GM23248 (cell line): ENCODE measurements around the gene CMTR1. TPM values are rescaled to one million over a fixed set of nuclear protein-coding genes. Genes with fewer than 3 reads are reported as not detected.

Experiments used
- DNase-seq: peaks from one replicate; pipeline ENCODE4 v3.0.0-alpha.2; 2015
- H2AFZ ChIP-seq: fragments of 200-600 bp; sonication (generic); 2 replicates; pipeline ENCODE4 v1.6.1; 2016; ENCODE audit warnings: antibody characterized with exemption
- H3F3A ChIP-seq: fragments of 200-600 bp; sonication (generic); 2 replicates; pipeline ENCODE4 v1.6.1; 2016; ENCODE audit warnings: mild to moderate bottlenecking, antibody characterized with exemption, mixed run types; ENCODE audit not compliant: insufficient read depth
- H3K27ac ChIP-seq: fragments of 200-600 bp; sonication (generic); 2 replicates; pipeline ENCODE4 v1.5.1; 2016; ENCODE audit warnings: mild to moderate bottlenecking
- H3K27me3 ChIP-seq: fragments of 200-600 bp; sonication (generic); replicated peaks from 2 replicates; pipeline ENCODE4 v1.6.1; 2016; ENCODE audit warnings: mild to moderate bottlenecking; ENCODE audit not compliant: insufficient read depth
- H3K36me3 ChIP-seq: fragments of 200-600 bp; sonication (generic); 2 replicates; pipeline ENCODE4 v1.6.1; 2016; ENCODE audit warnings: low read depth, mild to moderate bottlenecking
- H3K4me1 ChIP-seq: fragments of 200-600 bp; sonication (generic); 2 replicates; pipeline ENCODE4 v1.6.1; 2016; ENCODE audit warnings: mild to moderate bottlenecking; ENCODE audit not compliant: insufficient read depth
- H3K4me2 ChIP-seq: fragments of 200-600 bp; sonication (generic); one replicate; pipeline ENCODE4 v1.6.1; 2016; ENCODE audit warnings: mild to moderate bottlenecking; ENCODE audit not compliant: unreplicated experiment
- H3K4me3 ChIP-seq: fragments of 200-600 bp; sonication (generic); 2 replicates; pipeline ENCODE4 v1.5.1; 2016; ENCODE audit warnings: mild to moderate bottlenecking
- H3K79me2 ChIP-seq: fragments of 200-600 bp; sonication (generic); 2 replicates; pipeline ENCODE4 v1.6.1; 2016; ENCODE audit warnings: mild to moderate bottlenecking; ENCODE audit not compliant: insufficient read depth
- H3K9ac ChIP-seq: fragments of 200-600 bp; sonication (generic); 2 replicates; pipeline ENCODE4 v1.6.1; 2016; ENCODE audit warnings: mild to moderate bottlenecking
- H3K9me2 ChIP-seq: fragments of 200-600 bp; sonication (generic); 2 replicates; pipeline ENCODE4 v1.6.1; 2016; ENCODE audit warnings: mixed run types, mild to moderate bottlenecking, moderate library complexity; ENCODE audit not compliant: insufficient read depth
- H3K9me3 ChIP-seq: fragments of 200-600 bp; sonication (generic); one replicate; pipeline ENCODE4 v1.6.1; 2017; ENCODE audit warnings: low read depth
- H4K20me1 ChIP-seq: fragments of 200-600 bp; sonication (generic); 2 replicates; pipeline ENCODE4 v1.6.0; 2016; ENCODE audit not compliant: insufficient read depth
- EZH2 ChIP-seq: fragments of 200-600 bp; sonication (generic); IDR thresholded peaks from 2 replicates; pipeline ENCODE4 v1.6.1; 2018; ENCODE audit warnings: antibody characterized with exemption, mild to moderate bottlenecking; ENCODE audit not compliant: insufficient read depth, poor library complexity, severe bottlenecking
- EZH2phosphoT487 ChIP-seq: fragments of 200-600 bp; sonication (generic); IDR thresholded peaks from 2 replicates; pipeline ENCODE4 v1.6.1; 2018; ENCODE audit warnings: antibody characterized with exemption, moderate library complexity, mild to moderate bottlenecking, low read depth; ENCODE audit not compliant: insufficient read depth
- WGBS, 2 experiments: methylation state at CpG; one replicate each; pipeline ENCODE4 v1.1.6; 2015 to 2017; ENCODE audit warnings: low lambda C conversion rate in 2 of 2, low coverage in 1 of 2; ENCODE audit errors: missing lambda C conversion rate in 2 of 2; 5-methylcytosine and 5-hydroxymethylcytosine counted together
- in situ Hi-C: fragments of 300-500 bp; cut with MboI; formaldehyde crosslinking; loops from 2 replicates; pipeline ENCODE4 v1.15.0; 2020
- polyA plus RNA-seq: library from polyadenylated mRNA; unstranded; fragments of >200 nt; fragmentation: Nextera tagmentation; extraction: Ambion mirVana; gene quantifications from 2 replicates; pipeline ENCODE4 v1.2.1, GENCODE V29; 2016
- total RNA-seq: library from RNA; depleted of rRNA; stranded (reverse); fragments of >200 nt; shearing (Covaris generic); gene quantifications from 2 replicates; pipeline ENCODE4 v1.2.3, GENCODE V29; 2014

Gene CMTR1
- total and polyA plus RNA-seq, 2 experiments from 2014 or later = 16.1 to 46.3 TPM

- H3K9me2 ChIP-seq = no peaks in the 10 kb centered on the region
- no peaks in the 10 kb centered on the region for H3K27me3 ChIP-seq
- TF ChIP-seq EZH2 (no peak), EZH2phosphoT487 (no peak)
- no peak overlapping the region for H3K9ac ChIP-seq
- no peak overlapping the region for H2AFZ ChIP-seq
- no peak overlapping the region for H3K4me2 ChIP-seq
- peaks cover 32% of the 10 kb centered on the region for H3K4me1 ChIP-seq
- no peaks in the 10 kb centered on the region for H3K79me2 ChIP-seq
- no peak overlapping the region for H3K4me3 ChIP-seq
- DNase-seq = no peak
- H3K9me3 ChIP-seq = no peaks in the 10 kb centered on the region
- peaks cover 26% of the 10 kb centered on the region for H3F3A ChIP-seq
- no peaks in the 10 kb centered on the region for H4K20me1 ChIP-seq
- in situ Hi-C loops = no loop called here
- no peak overlapping the region for H3K27ac ChIP-seq
- 91 to 94% methylated on average over 4 of the region's 4 CpGs for WGBS, 2 experiments
- peaks cover 20% of the 10 kb centered on the region; the same call in 1 of the 2 replicates for H3K36me3 ChIP-seq
These were observed 17.0 kb downstream of the CMTR1 start for GRCh38 chr6:37449984-37450383.

- DNase-seq = peak; percentile 49
These were observed 18.6 kb downstream of the CMTR1 start for GRCh38 chr6:37451441-37452193.

GRCh38 chr6:37452522-37452921 is 19.5 kb downstream of the CMTR1 start:
- no peak for TF ChIP-seq EZH2
- TF ChIP-seq EZH2phosphoT487 = no peak
- Histone ChIP-seq H3F3A (peaks cover 48% of the 10 kb centered on the region), H3K9me3 (no peaks in the 10 kb centered on the region), H3K36me3 (no peaks in the 10 kb centered on the region), H2AFZ (no peak overlapping the region), H4K20me1 (no peaks in the 10 kb centered on the region), H3K9me2 (no peaks in the 10 kb centered on the region), H3K27me3 (no peaks in the 10 kb centered on the region), H3K4me1 (peaks cover 56% of the 10 kb centered on the region), H3K4me3 (no peak overlapping the region), H3K9ac (0 out of 2 replicates have a peak overlapping the region, but pooled peaks have one; percentile 8), H3K27ac (peak overlapping the region; percentile 43), H3K4me2 (no peak overlapping the region), H3K79me2 (no peaks in the 10 kb centered on the region)
- DNase-seq = no peak
- in situ Hi-C loops = no loop called here
- 87 to 90% methylated on average over 3 of the region's 3 CpGs for WGBS, 2 experiments

More at GRCh38 chr6:37451441-37452193, 18.6 kb downstream of the CMTR1 start:
- Histone ChIP-seq H3K9me2 (no peaks in the 10 kb centered on the region), H3K9me3 (no peaks in the 10 kb centered on the region), H3K9ac (peak overlapping the region; percentile 8; the same call in 1 of the 2 replicates), H4K20me1 (no peaks in the 10 kb centered on the region), H3K36me3 (peaks cover 7% of the 10 kb centered on the region; the same call in 1 of the 2 replicates), H3K4me2 (peak overlapping the region; percentile 6), H3K27ac (peak overlapping the region; percentile 43), H3K27me3 (no peaks in the 10 kb centered on the region), H3K79me2 (no peaks in the 10 kb centered on the region), H3K4me3 (no peak overlapping the region), H3F3A (peaks cover 40% of the 10 kb centered on the region), H3K4me1 (peaks cover 47% of the 10 kb centered on the region), H2AFZ (no peak overlapping the region)
- in situ Hi-C loops = no loop called here
- no peak for TF ChIP-seq EZH2
- TF ChIP-seq EZH2phosphoT487 = no peak
- WGBS, 2 experiments = 2 to 8% methylated on average over 2 of the region's 2 CpGs

- peaks cover 6% of the 10 kb centered on the region; the same call in 1 of the 2 replicates for H3K36me3 ChIP-seq
- peak overlapping the region; percentile 9 for H3K4me2 ChIP-seq
- peak; percentile 67 for DNase-seq
- H3F3A ChIP-seq = peaks cover 48% of the 10 kb centered on the region
- H3K27ac ChIP-seq = peak overlapping the region; percentile 98
- in situ Hi-C loops = no loop called here
- peak overlapping the region; percentile 40 for H3K9ac ChIP-seq
- peaks cover 60% of the 10 kb centered on the region for H3K4me1 ChIP-seq
- no peaks in the 10 kb centered on the region for H3K9me3 ChIP-seq
- no peaks in the 10 kb centered on the region for H3K27me3 ChIP-seq
- no peak overlapping the region for H3K4me3 ChIP-seq
- WGBS, 2 experiments = 62 to 71% methylated on average over 8 of the region's 8 CpGs
- no peak overlapping the region; the same call in 1 of the 2 replicates for H2AFZ ChIP-seq
- H3K79me2 ChIP-seq = 0 out of 2 replicates have a peak, but pooled peaks cover 3% of the 10 kb centered on the region
- TF ChIP-seq EZH2phosphoT487 (no peak), EZH2 (no peak)
- no peaks in the 10 kb centered on the region for H3K9me2 ChIP-seq
- H4K20me1 ChIP-seq = no peaks in the 10 kb centered on the region
These were observed 21.6 kb downstream of the CMTR1 start for GRCh38 chr6:37454420-37455140.
